ENCODE results near the gene PCDHB4.

DNA sequence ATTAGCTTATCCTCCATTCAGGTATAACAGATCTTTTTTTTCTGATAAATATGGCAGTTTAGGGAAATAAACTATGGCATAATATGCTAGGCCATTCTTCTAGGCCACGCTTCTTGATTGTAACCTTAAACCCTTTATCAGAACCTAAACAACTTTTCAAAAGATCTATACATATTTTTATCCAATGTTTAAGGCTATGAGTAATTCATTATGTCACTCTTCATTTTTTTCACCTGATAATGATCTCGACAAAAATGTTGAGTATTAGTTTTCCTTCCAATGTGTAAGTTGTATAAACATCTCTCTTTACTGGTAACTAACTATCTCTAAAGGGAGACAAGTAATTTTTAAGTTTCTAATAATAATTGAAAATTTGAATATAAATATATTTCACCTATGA, 2.4 kb upstream of the PCDHB4 start:
- TF ChIP-seq, protein P1, sequence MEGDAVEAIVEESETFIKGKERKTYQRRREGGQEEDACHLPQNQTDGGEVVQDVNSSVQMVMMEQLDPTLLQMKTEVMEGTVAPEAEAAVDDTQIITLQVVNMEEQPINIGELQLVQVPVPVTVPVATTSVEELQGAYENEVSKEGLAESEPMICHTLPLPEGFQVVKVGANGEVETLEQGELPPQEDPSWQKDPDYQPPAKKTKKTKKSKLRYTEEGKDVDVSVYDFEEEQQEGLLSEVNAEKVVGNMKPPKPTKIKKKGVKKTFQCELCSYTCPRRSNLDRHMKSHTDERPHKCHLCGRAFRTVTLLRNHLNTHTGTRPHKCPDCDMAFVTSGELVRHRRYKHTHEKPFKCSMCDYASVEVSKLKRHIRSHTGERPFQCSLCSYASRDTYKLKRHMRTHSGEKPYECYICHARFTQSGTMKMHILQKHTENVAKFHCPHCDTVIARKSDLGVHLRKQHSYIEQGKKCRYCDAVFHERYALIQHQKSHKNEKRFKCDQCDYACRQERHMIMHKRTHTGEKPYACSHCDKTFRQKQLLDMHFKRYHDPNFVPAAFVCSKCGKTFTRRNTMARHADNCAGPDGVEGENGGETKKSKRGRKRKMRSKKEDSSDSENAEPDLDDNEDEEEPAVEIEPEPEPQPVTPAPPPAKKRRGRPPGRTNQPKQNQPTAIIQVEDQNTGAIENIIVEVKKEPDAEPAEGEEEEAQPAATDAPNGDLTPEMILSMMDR (IDR thresholded peaks at IDR 0.05; ENCODE audit: low read depth, low read length, missing input control), result no peak
- TF ChIP-seq FOXA1 (IDR thresholded peaks at IDR 0.05) (no peak), SP1 (IDR thresholded peaks at IDR 0.05) (no peak), RAD21 (IDR thresholded peaks at IDR 0.05) (no peak), EGR1 (IDR thresholded peaks at IDR 0.05; ENCODE audit: low read depth in 2 of 2) (no peak), JUND (IDR thresholded peaks at IDR 0.05) (no peak)
- TF ChIP-seq, protein P2, sequence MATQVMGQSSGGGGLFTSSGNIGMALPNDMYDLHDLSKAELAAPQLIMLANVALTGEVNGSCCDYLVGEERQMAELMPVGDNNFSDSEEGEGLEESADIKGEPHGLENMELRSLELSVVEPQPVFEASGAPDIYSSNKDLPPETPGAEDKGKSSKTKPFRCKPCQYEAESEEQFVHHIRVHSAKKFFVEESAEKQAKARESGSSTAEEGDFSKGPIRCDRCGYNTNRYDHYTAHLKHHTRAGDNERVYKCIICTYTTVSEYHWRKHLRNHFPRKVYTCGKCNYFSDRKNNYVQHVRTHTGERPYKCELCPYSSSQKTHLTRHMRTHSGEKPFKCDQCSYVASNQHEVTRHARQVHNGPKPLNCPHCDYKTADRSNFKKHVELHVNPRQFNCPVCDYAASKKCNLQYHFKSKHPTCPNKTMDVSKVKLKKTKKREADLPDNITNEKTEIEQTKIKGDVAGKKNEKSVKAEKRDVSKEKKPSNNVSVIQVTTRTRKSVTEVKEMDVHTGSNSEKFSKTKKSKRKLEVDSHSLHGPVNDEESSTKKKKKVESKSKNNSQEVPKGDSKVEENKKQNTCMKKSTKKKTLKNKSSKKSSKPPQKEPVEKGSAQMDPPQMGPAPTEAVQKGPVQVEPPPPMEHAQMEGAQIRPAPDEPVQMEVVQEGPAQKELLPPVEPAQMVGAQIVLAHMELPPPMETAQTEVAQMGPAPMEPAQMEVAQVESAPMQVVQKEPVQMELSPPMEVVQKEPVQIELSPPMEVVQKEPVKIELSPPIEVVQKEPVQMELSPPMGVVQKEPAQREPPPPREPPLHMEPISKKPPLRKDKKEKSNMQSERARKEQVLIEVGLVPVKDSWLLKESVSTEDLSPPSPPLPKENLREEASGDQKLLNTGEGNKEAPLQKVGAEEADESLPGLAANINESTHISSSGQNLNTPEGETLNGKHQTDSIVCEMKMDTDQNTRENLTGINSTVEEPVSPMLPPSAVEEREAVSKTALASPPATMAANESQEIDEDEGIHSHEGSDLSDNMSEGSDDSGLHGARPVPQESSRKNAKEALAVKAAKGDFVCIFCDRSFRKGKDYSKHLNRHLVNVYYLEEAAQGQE (IDR thresholded peaks at IDR 0.05), result no peak
- TF ChIP-seq, protein P3, sequence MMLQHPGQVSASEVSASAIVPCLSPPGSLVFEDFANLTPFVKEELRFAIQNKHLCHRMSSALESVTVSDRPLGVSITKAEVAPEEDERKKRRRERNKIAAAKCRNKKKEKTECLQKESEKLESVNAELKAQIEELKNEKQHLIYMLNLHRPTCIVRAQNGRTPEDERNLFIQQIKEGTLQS (IDR thresholded peaks at IDR 0.05), result no peak
- TF ChIP-seq, protein P4, sequence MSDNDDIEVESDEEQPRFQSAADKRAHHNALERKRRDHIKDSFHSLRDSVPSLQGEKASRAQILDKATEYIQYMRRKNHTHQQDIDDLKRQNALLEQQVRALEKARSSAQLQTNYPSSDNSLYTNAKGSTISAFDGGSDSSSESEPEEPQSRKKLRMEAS (IDR thresholded peaks at IDR 0.05), result no peak

All from liver (tissue), 3 donors.